Smooth muscle cell (in vitro differentiated cells): ENCODE data around the gene GPR65. TPM values are rescaled to one million over a fixed set of nuclear protein-coding genes. Genes with fewer than 3 reads are reported as not detected.

Source experiments
- DNase-seq: peaks from one replicate; lab custom pipeline; 2025; ENCODE audit not compliant: unreplicated experiment; lab: John Stamatoyannopoulos, UW
- H2AFZ ChIP-seq: fragments of 200-600 bp; sonication (generic); 2 replicates; pipeline ENCODE4 v1.6.0; 2016; ENCODE audit warnings: antibody characterized with exemption, low read depth, mild to moderate bottlenecking
- H3F3A ChIP-seq: fragments of 200-600 bp; sonication (generic); 2 replicates; pipeline ENCODE4 v1.6.0; 2017; ENCODE audit warnings: antibody characterized with exemption, low read depth
- H3K27ac ChIP-seq: fragments of 200-600 bp; sonication (generic); 2 replicates; pipeline ENCODE4 v1.5.1; 2016; ENCODE audit warnings: low read depth, mild to moderate bottlenecking
- H3K27me3 ChIP-seq: fragments of 200-600 bp; sonication (generic); 2 replicates; pipeline ENCODE4 v1.6.1; 2016; ENCODE audit warnings: low read depth, mild to moderate bottlenecking
- H3K36me3 ChIP-seq: fragments of 200-600 bp; sonication (generic); 2 replicates; pipeline ENCODE4 v1.5.1; 2016; ENCODE audit warnings: low read depth
- H3K4me1 ChIP-seq: fragments of 200-600 bp; sonication (generic); 2 replicates; pipeline ENCODE4 v1.5.1; 2016; ENCODE audit warnings: low read depth
- H3K4me2 ChIP-seq: fragments of 200-600 bp; sonication (generic); 2 replicates; pipeline ENCODE4 v1.6.0; 2016; ENCODE audit warnings: mild to moderate bottlenecking
- H3K4me3 ChIP-seq: fragments of 200-600 bp; sonication (generic); 2 replicates; pipeline ENCODE4 v1.5.1; 2016; ENCODE audit warnings: mild to moderate bottlenecking
- H3K79me2 ChIP-seq: fragments of 200-600 bp; sonication (generic); 2 replicates; pipeline ENCODE4 v1.6.0; 2016; ENCODE audit warnings: low read depth, mild to moderate bottlenecking
- H3K9ac ChIP-seq: fragments of 200-600 bp; sonication (generic); 2 replicates; pipeline ENCODE4 v1.6.0; 2016; ENCODE audit warnings: low read depth
- H3K9me3 ChIP-seq: fragments of 200-600 bp; sonication (generic); replicated peaks from 2 replicates; pipeline ENCODE4 v1.5.1; 2016; ENCODE audit warnings: low read depth
- H4K20me1 ChIP-seq: fragments of 200-600 bp; sonication (generic); 2 replicates; pipeline ENCODE4 v1.6.0; 2016; ENCODE audit warnings: low read depth
- CTCF ChIP-seq: fragments of 200-600 bp; sonication (generic); IDR thresholded peaks from 2 replicates; pipeline ENCODE4 v1.5.1; 2017; ENCODE audit warnings: borderline replicate concordance, mild to moderate bottlenecking, antibody characterized with exemption; ENCODE audit not compliant: insufficient read depth, poor library complexity, severe bottlenecking
- WGBS: methylation state at CpG from one replicate; pipeline ENCODE4 v1.1.7; 2016; ENCODE audit warnings: low lambda C conversion rate; 5-methylcytosine and 5-hydroxymethylcytosine counted together
- polyA plus RNA-seq: library from polyadenylated mRNA; unstranded; fragments of >200 nt; fragmentation: Nextera tagmentation; extraction: Ambion mirVana; gene quantifications from 2 replicates; pipeline ENCODE4 v1.2.1, GENCODE V29; 2016
- total RNA-seq: library from RNA; depleted of rRNA; stranded (reverse); fragments of >200 nt; gene quantifications from 2 replicates; pipeline ENCODE4 v1.2.3, GENCODE V29; 2014

The GPR65 gene
- total and polyA plus RNA-seq, 2 experiments from 2014 or later: 0.09 TPM; not detected in 1

DNA sequence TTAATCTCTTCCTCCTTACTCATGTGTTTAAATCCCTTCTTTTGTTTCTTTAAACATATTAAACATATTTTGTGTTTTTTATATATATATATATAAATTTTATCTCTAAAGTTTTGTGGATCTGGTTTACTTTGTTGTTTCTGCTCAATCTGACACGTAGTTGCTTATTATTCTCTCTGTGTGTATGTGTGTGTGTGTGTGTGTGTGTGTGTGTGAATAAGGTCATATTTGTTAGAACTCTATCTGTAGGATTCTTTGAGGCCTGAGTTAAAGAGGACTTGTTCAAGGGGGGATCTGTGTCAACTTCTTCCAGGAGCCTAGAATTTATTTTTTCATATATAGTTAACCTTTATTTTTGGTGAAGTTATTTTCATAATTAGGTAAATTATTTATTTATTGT, 2.7 kb downstream of the GPR65 start:
- DNase-seq: no peak
- Histone ChIP-seq H3K9me3 (no peaks in the 10 kb centered on the region), H3K4me3 (no peak overlapping the region), H3K27me3 (no peaks in the 10 kb centered on the region), H3K79me2 (no peaks in the 10 kb centered on the region), H3K4me2 (no peak overlapping the region), H3F3A (no peaks in the 10 kb centered on the region), H3K27ac (no peak overlapping the region), H3K4me1 (no peaks in the 10 kb centered on the region), H3K36me3 (no peaks in the 10 kb centered on the region), H3K9ac (no peak overlapping the region), H4K20me1 (no peaks in the 10 kb centered on the region), H2AFZ (no peak overlapping the region)
- 94% methylated on average over 1 of the region's 1 CpG for WGBS
- TF ChIP-seq CTCF: no peak

- no peaks in the 10 kb centered on the region for H3F3A ChIP-seq
- H3K27me3 ChIP-seq: no peaks in the 10 kb centered on the region
- no peaks in the 10 kb centered on the region for H3K4me1 ChIP-seq
- H3K4me3 ChIP-seq: no peak overlapping the region
- DNase-seq: no peak
- H3K9me3 ChIP-seq: no peaks in the 10 kb centered on the region
- no peaks in the 10 kb centered on the region for H3K79me2 ChIP-seq
- no peaks in the 10 kb centered on the region for H4K20me1 ChIP-seq
- no peaks in the 10 kb centered on the region for H3K36me3 ChIP-seq
- H3K4me2 ChIP-seq: no peak overlapping the region
- no peak for TF ChIP-seq CTCF
- WGBS: 93% methylated on average over 2 of the region's 2 CpGs
- no peak overlapping the region for H3K9ac ChIP-seq
- no peak overlapping the region for H2AFZ ChIP-seq
- no peak overlapping the region for H3K27ac ChIP-seq
Observed at GRCh38 chr14:88008039-88008742, 3.3 kb downstream of the GPR65 start.

DNA sequence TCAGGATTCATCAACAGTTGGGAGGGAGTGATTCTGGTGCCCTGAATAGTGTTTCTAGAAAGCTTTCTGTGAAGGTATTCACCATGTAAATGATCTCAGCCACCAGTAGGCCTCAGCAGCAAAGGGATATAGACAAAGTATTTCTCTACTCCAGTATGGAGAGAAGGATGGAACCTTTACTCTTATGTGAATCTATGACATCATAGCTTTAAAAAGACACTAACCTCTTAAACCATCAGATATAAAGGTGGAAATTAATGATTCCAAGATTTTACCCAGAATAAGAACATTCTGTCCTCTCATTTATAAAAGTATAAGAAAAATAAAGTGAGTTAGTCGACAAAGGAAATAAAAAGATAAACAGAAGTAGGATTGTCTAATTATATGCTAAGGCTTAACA, 4.6 kb downstream of the GPR65 start:
- WGBS: 97% methylated on average over 1 of the region's 1 CpG
- H3K4me3 ChIP-seq: no peak overlapping the region
- H3K79me2 ChIP-seq: no peaks in the 10 kb centered on the region
- TF ChIP-seq CTCF: no peak
- no peak overlapping the region for H3K4me2 ChIP-seq
- no peak overlapping the region for H3K9ac ChIP-seq
- no peaks in the 10 kb centered on the region for H4K20me1 ChIP-seq
- no peak overlapping the region for H2AFZ ChIP-seq
- H3K36me3 ChIP-seq: no peaks in the 10 kb centered on the region
- H3K27ac ChIP-seq: no peak overlapping the region
- no peak for DNase-seq
- H3K4me1 ChIP-seq: no peaks in the 10 kb centered on the region
- no peaks in the 10 kb centered on the region for H3K27me3 ChIP-seq
- H3F3A ChIP-seq: no peaks in the 10 kb centered on the region
- no peaks in the 10 kb centered on the region for H3K9me3 ChIP-seq

DNA sequence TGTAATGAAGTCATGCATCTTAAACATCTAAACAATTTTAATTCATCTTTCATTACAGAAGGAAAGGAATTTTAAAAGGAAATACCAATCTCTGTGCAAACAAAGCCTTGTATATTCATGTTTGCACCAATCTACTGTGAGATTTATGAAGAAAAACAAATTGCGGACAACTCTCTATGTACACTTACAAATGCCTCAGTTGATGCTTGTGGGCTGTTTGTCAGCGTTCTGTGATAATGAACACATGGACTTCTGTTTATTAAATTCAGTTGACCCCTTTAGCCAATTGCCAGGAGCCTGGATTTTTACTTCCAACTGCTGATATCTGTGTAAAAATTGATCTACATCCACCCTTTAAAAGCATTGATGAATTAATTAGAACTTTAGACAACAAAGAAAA, 5.4 kb downstream of the GPR65 start:
- Histone ChIP-seq H3K9ac (no peak overlapping the region), H3K36me3 (no peaks in the 10 kb centered on the region), H2AFZ (no peak overlapping the region), H3K4me2 (no peak overlapping the region), H3K4me1 (no peaks in the 10 kb centered on the region), H3K79me2 (no peaks in the 10 kb centered on the region), H3K4me3 (no peak overlapping the region), H3K9me3 (no peaks in the 10 kb centered on the region), H3K27ac (no peak overlapping the region), H3K27me3 (no peaks in the 10 kb centered on the region), H4K20me1 (no peaks in the 10 kb centered on the region), H3F3A (no peaks in the 10 kb centered on the region)
- no peak for TF ChIP-seq CTCF
- WGBS: 92% methylated on average over 2 of the region's 2 CpGs
- no peak for DNase-seq
